ENCODE results near the gene FOXP1.

FOXP1 gene

DNA sequence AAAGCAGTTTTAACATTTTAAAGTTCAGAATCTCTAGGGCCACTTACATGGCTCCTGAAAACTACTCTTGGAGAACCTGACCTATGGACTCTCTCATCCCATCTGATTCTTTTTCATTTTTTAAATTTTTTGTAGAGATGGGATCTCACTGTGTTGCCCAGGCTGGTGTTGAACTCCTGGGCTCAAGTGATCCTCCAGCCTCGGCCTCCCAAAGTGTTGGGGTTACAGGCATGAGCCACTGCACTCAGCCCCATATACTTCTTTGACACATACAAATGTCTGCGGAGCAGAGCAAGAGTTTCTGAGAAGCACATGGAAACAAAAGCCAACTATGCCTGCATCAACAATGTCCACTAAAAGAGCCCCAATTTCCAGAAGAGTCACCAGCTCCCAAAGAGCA is 189.8 kb downstream of the FOXP1 start:
- no peak for DNase-seq

DNA sequence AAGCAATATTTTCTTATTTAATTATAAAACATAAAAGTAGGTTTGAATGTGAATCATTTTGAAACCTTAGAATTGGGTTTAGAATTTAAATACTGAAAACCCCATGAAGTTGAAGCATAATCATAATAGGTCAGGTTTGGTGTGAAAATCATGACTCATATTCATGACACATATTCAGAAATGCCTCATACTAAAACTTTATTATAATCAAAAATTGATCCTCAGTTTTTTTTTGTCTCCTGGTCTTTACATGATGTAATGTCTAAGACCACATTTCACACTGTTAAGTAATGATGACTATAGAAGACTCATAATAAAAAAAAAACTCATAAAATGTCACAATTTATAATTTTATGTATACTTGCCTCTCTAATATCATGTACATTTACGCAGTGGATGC is 190.4 kb downstream of the FOXP1 start:
- DNase-seq, result no peak

DNA sequence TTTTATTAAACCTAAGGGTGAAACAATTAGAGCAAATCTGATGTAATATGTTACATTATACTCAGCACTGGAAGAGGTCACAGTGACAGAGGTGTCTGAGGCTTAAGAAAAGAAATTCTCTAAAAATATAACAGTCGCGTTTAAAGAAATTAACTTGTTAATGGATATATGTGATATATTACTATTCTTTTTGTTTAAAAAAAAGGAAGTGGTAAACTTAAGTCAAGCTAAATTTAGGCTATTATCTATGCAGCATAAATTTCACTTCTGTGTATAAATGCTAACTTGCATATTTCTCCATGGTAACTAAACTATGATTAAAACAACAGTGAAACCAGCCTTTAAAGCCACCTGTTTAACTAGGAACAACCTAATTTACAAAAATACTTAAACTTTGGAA is 191.3 kb downstream of the FOXP1 start:
- peak; percentile 36 to 51 for DNase-seq

DNA sequence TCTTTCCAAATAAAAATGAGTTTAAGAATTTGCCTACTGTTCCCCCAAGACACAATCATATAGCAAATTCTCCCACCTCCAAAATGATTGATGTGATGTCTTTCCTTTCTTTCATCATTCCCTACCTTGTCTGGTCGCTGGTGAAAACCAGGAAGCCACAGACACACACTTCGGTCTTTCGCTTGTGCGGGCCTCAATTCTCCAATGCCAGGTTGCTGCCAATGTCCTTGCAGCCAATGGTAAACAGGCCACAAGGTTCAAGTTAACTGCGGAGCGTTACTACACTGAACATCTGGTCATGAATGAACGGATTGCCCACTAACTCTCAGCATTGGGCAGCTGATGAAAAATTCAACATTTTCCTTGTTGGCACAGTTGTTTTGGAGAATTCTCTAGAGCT is 192.2 kb downstream of the FOXP1 start:
- no peak for DNase-seq

DNA sequence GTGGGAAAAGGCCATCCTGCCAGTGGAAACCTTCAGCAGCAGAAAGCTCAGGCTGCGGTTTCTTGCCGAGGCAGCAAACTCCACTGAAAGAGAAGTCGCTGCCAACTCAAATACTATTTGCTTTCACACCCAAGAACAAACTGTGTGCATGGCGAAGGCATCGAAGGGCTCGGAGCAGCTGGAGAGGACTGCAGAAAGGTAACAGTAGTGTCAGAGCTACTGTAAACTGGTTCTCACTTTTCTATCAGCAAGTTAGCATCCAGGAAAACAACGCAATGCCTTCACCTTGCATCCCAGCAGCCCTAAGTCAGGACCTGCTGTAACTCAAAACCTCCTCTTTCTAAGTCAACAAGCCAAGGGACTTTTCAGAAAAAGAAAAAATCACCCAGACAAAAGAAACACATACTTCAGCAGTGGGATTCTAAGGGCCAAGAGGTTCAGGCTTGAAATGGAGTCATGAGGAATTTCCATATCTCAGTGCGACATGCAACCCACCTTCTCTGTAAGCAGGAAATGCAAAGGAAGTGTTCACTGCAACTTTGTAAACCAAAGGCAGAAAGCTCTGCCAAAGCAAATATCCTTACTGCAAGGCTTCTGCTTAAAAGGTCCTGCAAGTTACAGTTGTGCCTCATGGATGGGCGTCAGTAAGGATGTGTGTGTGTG is 193.5 kb downstream of the FOXP1 start:
- peak; percentile 70 to 74 for DNase-seq

DNA sequence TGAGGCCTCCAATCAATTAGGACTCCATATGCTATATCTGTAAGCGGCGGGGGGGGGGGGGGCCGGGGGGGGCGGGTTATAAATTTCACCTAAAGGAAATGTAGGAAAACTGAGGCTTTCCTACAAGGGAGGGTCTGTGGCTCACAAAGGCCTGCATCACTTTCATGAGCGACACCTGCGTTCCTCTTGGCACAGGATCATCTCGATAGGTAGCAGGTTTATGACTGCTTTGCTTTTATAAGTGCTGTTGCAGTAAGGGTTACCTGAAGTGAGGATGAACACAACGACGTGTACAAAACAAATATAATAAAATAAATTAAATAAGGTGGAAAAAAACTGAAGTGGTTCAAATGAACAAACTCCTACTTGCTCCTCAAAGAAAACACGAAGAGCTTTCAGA is 194.3 kb downstream of the FOXP1 start:
- DNase-seq, result no peak

DNA sequence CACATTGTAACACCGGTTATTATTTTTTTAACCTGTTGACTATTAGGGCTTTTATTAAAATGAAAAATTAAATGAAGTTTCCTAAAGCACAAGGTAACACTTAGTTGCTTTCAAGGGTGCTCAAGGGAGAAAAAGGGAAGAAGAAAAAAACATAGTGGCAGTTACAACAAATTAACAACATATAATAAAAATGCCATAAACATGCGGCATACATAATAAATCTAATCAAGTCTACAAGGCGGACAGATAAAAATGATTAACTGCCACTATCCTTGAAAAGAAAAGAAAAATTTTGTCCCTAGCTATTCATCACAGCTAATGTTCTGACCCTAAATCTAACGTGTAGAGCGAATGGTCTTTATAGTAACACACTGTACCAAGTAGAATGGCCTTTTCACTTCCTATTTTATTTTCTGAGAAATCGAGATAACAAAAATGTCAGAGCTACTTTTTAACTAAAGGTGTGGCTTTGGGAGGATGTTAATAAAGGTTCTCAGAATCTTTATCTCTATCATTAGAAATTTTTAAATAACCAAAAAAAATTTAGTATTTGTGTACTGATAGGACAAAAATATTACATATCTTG is 194.9 kb downstream of the FOXP1 start:
- no peak for DNase-seq

DNA sequence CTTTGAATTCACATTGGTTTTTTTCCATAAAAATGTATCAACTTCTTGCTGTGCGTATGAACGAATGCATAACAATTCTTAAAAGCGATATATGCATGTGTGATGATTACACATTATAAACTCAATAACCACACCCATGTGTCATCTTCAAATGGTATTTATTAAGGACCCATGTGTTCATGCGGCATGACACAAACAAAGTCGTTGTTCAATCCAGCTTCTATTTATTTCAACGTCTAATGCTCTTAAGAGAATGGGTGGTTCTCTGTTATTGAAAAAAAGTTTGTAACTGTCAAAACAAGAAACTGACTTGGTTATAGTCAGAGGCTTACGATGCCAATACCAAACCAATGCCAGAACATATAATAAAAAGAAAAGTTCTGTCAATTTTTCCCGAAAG is 195.9 kb downstream of the FOXP1 start:
- no peak for DNase-seq

DNA sequence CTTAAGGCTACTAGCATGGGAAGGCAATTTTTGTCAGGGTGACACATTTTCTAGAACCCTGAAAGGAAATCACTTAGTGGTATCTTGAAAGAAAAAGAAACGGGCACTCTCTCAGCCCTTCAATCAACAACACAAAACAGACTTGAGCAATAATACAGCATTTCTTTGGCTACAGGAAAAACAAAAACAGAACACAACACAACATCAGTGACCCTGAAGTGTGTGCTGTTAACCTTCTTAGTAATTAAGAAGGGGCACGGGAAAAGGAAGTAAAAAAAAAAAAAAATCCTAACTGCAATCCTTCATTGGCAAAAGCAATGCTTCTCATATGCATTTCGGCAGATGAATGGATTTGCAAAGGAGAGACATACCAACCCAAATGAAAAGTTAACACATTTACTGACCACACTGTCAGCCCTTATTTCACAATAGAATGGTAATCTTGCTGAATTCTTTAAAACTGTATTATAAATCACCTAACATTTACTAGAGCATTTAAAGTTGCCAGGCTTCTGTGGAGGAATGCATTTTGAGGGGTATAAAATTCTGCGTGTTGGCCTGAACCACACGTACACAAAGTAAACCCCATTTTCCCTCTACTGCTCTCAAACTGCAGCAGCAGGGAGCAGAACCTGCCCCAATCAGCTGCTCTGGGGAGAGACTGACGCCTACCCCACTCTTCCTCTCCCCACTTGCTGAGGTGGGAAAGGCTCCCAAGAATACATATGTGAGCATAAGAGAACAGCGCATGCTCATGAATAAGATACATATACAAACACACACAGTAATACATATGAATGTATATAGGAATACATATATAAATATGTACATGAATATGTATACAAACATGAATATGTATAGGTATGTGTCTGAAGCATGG is 198.5 kb downstream of the FOXP1 start:
- DNase-seq, result peak; percentile 46 to 54

DNA sequence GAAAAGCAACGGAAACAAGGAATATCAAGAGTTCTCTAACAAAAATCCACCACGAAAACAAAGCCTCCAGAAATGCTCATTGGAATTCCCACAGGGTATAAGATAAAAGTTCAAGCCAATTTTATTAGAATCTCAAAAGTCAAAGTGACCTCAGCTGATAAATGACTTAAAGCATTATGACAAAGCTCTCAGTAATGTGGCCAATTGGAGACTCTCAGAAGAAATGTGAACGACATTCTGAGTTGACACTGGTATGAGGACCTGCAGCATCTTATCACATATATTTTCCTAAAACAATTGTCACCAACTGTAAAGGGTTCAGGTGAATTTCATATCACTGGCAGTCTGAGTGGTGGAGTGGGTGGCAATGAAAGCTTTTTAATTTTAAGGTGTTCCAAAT is 199.1 kb downstream of the FOXP1 start:
- no peak for DNase-seq

DNA sequence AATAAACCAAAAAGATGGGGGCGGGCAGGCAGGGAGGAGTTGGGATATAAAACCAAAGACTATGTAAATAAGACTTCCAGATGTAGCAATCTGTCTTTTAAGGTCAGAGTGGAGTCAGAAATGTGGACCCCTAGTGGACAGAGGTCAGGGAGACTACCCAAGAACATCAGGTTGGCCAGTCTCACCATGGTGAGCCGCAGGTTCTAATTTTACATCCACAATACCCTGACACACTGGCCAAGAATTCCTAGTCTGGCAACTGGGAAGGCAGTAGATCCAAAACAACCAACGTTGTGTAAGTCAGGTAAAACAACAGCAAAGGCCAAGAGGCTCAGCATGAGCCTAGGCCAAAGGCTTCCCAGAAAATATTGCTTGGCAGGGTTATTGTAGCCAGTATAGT is 203.4 kb downstream of the FOXP1 start:
- DNase-seq, result peak in 1 of 2 experiments; percentile 13

DNA sequence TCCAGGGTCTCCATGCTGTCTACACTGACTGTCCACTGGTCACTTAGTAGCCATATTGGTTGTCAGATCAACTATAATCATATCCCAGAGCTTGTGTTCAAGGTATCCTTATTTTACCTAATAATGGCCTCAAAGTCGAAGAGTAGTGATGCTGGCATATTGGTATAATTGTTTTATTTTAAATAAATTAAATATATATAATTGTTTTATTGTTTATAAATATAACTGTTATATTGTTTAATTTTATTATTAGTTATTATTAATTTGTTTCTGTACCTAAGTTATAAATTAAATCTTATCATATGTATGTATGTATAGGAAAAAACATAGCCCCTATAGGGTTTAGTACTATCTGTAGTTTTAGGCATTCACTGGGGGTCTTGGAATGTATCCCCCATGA is 205.0 kb downstream of the FOXP1 start:
- no peak for DNase-seq

DNA sequence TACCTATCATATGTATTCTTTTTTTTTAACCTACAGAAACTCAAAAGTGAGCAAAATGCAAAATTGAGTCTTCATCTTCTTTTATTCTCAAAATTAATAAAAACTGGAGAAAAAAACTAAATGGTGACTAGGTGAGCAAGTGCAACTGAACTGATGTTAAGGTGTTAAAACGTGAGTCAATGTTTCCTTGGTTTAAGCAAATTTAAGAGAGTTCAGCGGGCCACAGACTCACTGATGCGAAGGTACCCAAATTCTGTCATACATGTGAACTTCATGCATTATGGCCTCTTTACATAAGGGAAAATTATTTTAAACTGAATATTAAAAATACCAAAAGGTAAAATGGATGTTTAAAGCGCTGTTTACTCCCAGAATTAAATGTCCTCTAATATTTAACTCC is 206.6 kb downstream of the FOXP1 start:
- no peak for DNase-seq

DNA sequence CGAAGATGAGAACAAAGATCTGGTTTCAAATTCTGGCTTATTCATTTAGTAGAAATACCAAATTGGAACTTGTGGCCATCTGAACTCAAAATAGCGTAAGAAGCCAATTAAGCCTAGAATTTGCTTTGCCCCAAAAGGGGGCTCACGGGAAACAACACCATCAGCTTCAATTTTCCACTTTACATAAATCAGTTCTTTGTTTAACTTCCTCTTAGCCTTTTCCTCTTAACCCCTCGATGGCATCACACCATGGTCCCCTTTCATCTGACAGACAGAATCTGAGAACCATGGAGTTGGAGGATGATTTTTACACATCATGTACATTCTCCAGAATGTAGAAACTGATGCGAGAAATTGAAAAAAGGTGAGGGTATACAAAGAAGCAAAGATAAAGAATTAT is 207.0 kb downstream of the FOXP1 start:
- no peak for DNase-seq

DNA sequence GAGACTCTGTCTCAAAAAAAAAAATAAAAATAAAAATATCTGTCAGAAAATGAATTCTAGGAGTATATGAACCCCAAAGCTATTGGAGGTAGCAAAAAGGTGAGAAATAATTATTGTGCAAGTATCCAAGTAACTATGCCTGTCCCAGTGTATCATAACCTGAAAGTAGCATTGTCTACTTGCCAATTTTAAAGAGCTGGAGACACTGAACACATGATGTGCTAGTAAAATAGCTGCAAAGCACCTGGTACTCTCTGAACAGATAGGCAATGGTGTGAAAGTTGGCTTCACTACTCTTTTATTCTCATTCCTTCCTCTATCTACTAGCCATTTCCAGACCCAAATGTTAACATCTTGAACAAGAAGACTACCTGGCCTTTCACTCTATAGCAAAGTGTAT is 208.9 kb downstream of the FOXP1 start:
- no peak for DNase-seq

DNA sequence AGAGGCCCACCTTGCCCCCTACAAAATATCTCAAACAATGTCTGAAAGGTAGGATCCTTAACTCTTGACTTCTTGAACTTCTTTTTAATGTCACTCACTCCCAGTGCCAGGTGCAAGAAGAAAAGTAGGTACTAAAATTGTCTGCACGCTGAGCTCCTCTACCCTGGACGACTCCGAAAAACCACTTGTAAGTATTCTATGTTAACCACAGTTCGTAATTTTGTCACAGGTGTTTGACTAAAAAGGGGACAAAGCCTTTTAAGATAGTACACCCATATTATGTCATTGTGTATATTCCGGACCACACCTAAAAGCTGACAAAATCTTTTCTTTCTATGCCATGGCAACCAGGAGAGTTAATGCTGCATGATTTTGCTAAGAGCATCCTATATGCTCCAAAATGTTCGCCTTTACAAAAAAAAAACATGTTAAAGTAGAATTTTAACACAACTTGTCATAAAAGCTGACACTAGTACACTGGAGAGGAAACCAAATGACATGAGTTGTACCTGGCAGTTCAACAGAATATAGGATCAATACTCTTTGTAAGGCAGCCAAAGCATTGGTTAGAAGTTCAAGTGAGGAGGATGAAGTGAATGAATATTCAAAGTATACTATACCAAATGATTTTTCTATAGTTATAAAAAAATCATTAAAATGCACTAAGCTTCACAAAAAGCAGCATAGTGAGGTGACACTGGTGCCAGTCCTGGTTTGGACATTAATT is 210.5 kb downstream of the FOXP1 start:
- no peak for DNase-seq

DNA sequence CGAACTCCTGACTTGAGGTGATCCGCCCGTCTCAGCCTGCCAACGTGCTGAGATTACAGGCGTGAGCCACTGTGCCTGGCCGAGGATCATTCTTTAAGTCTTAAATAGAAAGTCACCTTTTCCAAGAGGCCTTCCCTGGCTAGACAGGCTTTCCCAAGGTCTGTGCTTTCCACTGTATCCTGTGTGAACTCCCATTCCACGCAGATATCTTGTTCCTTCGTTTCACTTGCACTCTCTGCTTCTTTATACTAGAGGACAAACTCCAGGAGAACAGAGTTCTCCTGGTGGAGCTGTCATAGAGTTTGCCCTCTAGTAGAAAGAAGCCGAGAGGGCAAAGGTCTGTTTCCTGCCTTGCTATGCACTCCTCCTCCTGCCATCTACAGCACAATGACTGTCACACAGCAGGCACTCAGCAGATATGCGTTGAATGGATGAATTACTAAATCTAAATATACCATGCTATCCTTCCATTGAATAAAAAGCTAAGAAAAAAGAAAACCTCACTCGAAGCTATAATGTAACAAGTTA is 211.2 kb downstream of the FOXP1 start:
- DNase-seq, result no peak

DNA sequence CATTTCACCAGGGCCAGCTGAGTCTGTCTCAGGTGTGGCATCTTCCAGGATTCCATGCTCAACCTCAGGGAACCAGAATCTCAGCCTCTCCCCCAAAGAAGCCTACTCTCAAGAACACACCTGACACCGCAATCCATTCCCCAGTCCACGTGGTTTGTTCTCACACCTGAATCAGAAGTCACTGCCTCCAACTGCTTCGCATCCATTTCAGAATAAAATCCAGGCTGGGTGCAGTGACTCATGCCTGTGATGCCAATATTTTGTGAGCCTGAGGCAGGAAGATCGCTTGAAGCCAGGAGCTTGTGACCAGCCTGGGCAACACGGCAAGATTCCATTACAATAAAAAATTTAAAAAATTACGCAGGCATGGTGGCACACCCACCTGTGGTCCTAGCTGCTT is 212.2 kb downstream of the FOXP1 start:
- DNase-seq, result no peak

DNA sequence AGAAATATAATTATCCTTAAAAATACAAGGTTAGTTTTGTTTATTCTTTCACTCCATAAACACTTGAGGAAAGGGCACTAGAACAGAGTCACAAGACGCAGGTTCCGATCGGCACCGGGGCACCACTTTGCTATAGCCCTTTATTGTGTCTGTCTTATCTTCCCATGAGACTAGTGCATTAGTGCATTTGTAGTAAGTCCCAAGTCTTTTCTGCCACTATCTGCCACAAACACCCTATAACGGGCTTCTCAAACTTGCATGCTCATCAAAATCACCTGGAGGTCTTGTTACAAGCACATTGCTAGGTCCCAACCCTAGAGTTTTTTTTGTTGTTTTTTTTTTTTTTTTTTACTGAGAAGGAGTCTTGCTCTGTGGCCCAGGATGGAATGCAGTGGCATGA is 213.1 kb downstream of the FOXP1 start:
- DNase-seq, result no peak

DNA sequence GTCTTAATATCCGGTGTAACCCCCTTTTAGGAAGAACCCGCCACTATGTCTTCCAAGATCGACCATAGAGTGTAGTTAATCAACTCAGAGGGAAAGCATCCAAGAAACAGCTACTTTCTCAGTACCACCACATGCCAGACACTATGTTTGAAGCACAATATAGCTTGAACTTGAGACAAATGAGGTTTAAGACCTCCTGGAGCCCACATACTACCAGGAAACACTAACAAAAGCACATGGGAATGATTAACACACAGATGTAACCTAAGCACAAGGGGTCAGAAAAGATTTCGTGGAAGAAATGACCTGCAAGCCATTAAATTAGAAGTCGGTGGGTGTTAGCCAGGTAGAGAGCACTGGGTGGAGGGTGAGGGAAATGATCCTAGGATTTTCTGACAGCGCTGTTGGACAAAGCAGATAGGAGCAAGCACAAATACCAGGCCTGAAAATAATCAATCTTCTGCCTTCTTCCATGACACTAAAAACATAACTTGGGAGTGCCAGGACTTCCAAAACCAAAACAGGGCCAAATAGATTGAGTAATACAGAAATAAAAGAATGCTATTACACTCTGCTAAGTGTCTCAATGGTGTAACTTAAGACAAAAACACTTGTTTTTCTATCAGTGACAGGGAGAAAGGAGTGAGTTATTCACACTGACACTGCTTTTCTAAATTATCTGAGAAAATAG is 213.7 kb downstream of the FOXP1 start:
- DNase-seq, result no peak

DNA sequence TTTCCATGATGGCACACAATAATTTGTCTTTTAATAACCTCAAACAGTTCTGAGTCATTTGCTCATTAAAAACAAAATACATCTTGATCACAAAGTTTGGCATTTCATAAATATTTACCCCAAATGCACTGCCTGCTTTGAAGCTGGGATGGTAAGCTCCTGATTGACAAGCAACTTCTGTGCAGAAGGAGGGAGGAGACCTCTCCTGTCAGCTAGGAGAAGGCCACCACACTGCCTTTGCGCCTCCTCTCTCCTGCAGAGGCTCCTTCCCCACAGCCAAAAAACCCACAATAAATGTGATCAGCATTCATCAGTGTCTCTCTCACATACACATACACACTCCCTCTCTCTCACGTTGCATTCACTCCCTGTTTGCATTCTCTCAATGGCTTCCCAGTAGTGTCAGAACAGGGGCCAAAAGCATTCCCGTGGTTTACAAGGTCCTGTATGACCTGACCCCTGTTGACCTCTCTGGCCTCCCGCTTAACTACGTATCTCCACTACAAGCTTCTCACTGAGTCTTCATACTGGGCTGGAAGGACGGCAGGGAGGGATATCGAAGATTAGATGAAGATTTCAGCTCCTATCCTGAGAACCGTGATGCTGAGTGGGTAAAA is 216.4 kb downstream of the FOXP1 start:
- no peak for DNase-seq

DNA sequence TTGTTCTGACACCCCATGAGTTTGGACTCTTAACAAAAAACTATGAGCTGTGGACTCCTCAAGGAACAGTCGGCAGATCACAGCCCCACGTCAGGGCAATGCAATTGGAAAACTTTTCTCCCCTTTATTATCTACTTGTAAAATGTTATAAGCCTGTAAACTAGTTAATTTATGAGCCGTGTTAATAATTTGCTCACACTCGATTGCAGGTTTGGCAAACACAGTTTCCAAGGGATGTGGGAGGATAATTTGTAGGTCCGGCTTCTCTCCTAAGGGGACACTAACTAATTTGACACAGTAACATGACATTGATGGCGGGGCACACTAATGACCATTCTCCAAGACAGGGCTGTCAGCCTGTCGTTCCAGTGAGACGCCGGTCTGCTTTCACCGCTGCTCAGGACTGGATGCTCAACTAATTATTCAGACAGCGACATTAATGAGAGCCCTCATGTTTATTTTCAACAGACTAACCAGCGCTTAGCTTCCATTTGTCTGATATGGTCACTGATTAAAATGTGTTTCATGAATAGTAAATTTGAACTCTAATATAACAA is 222.1 kb downstream of the FOXP1 start:
- DNase-seq, result no peak
